ENCODE data around the gene ATXN7. TPM values are rescaled to one million over a fixed set of nuclear protein-coding genes. Genes with fewer than 3 reads are reported as not detected.
A peak's percentile ranks its signal among the peaks of the same experiment; 100 is the strongest.

The ATXN7 gene
- total and polyA plus RNA-seq, 2 of the 13 experiments (the other 11 are each of a cell fraction or from before 2014, with no cell fraction given), result 13.8 to 20.0 TPM

DNA sequence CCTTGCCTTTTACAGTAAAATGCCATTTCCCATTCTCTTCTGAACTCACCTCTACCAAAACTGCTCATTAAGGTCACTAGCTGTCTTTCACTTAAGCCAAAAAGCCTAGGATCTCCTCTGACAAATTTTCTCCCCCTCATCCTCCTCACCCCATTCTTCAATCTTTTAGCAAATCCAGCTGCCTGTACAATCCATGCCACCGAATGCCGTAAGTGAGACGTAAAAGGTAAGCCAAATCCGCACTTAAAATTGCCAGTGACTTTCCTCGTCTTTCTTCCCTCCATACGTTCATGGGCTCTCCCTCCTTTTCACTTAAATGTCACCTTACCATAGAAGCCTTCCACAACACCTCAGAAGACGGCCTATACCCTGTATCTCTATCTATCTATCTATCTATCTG lies 145.9 kb downstream of the ATXN7 start:
- TF ChIP-seq RBM22 (optimal IDR thresholded peaks at IDR 0.05; ENCODE audit: low read length), result peak; percentile 87
- TF ChIP-seq, protein P1, sequence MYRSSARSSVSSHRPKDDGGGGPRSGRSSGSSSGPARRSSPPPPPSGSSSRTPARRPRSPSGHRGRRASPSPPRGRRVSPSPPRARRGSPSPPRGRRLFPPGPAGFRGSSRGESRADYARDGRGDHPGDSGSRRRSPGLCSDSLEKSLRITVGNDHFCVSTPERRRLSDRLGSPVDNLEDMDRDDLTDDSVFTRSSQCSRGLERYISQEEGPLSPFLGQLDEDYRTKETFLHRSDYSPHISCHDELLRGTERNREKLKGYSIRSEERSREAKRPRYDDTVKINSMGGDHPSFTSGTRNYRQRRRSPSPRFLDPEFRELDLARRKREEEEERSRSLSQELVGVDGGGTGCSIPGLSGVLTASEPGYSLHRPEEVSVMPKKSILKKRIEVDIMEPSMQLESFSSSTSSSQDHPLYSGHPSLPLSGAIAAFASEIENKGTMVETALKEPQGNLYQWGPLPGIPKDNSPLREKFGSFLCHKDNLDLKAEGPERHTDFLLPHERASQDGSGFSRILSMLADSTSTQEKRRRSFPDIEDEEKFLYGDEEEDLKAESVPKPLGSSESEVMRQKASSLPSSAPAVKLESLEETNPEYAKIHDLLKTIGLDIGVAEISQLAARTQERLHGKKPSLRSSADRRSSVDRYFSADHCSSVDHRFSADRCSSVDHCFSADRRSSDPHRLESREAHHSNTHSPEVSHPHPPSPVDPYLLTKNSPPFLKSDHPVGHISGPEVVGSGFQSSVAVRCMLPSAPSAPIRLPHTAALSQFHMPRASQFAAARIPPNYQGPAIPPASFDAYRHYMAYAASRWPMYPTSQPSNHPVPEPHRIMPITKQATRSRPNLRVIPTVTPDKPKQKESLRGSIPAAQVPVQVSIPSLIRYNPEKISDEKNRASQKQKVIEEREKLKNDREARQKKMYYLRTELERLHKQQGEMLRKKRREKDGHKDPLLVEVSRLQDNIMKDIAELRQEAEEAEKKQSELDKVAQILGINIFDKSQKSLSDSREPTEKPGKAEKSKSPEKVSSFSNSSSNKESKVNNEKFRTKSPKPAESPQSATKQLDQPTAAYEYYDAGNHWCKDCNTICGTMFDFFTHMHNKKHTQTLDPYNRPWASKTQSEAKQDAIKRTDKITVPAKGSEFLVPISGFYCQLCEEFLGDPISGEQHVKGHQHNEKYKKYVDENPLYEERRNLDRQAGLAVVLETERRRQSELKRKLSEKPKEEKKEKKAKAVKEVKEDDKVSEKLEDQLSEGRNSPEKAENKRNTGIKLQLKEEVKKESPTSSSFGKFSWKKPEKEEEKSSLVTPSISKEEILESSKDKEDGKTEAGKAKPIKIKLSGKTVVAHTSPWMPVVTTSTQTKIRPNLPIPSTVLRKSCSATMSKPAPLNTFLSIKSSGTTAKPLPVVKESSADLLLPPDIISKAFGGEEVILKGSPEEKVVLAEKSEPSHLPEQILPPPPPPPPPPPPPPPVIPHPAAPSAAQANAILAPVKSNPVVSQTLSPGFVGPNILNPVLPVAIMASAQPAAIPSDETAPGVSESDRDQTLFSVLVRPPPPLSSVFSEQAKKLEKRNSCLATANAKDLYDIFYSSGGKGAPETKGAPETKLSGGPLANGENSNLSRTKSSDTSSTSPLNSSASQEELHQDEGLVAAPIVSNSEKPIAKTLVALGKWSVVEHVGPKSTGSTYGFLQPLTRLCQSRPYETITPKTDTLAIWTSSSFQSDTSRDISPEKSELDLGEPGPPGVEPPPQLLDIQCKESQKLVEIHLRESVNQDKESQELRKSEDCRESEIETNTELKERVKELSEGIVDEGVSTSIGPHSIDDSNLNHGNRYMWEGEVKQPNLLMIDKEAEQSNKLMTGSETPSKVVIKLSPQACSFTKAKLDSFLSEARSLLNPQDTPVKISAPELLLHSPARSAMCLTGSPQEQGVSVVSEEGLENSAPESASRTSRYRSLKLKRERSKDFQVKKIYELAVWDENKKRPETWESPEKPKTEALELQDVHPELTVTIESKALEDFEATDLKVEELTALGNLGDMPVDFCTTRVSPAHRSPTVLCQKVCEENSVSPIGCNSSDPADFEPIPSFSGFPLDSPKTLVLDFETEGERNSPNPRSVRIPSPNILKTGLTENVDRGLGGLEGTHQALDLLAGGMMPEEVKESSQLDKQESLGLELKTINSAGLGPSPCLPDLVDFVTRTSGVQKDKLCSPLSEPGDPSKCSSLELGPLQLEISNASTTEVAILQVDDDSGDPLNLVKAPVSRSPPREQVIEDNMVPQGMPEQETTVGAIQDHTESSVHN (CRISPR knock-in tag; IDR thresholded peaks at IDR 0.05), result no peak
- 97% methylated on average over 7 of the region's 7 CpGs for WGBS (ENCODE audit: low lambda C conversion rate)
- Histone ChIP-seq H3K27ac (ENCODE audit: extremely low read length, insufficient read depth, low read length) (no peak overlapping the region), H3K36me3 (replicated peaks in 1 of 2; ENCODE audit: control insufficient read depth in 1 of 2, insufficient read depth in 2 of 2, low read length in 2 of 2) (peaks cover 19 to 95% of the 10 kb centered on the region in 2 experiments), H3K79me2 (ENCODE audit: insufficient read depth, low read length) (peaks cover 2% of the 10 kb centered on the region), H2AFZ (ENCODE audit: low read length) (no peak overlapping the region), H4K20me1 (ENCODE audit: insufficient read depth, low read length) (no peaks in the 10 kb centered on the region), H3K9ac (ENCODE audit: insufficient read depth, low read depth, low read length) (no peak overlapping the region), H3K4me1 (ENCODE audit: insufficient read depth, low read length) (no peaks in the 10 kb centered on the region), H3K4me2 (ENCODE audit: low read depth, low read length) (no peak overlapping the region), H3K27me3 (ENCODE audit: control insufficient read depth in 1 of 2, insufficient read depth in 2 of 2, low read length in 2 of 2) (no peaks in the 10 kb centered on the region), H3K9me3 (ENCODE audit: low read length) (no peaks in the 10 kb centered on the region), H3K4me3 (replicated peaks in 1 of 3; ENCODE audit: insufficient read depth in 1 of 3, low read depth in 2 of 3, low read length in 3 of 3) (no peak overlapping the region)
- in situ Hi-C loops (cut with HindIII; ENCODE audit: extremely low pct_ligation_motif_present, low pct_unique_long_range_greater_than_20kb) (no loop called here), intact Hi-C loops (cut with micrococcal nuclease; ENCODE audit: unreplicated experiment) (no loop called here)
- FAIRE-seq (no peak), DNase-seq (ENCODE audit: low spot score) (no peak), ATAC-seq (no peak)
- no TSS peak for BruUV-seq (replicated peaks)
- POLR2A ChIA-PET, result no interaction called here
- CTCF ChIA-PET (ENCODE audit: low intra/inter-chr PET ratio, low total read pairs), result no interaction called here

Data from HepG2 (cell line).